Measurements from ENCODE around the gene KRT71. TPM values are rescaled to one million over a fixed set of nuclear protein-coding genes. Genes with fewer than 3 reads are reported as not detected.

The KRT71 gene
- polyA plus RNA-seq, 3 donors, result not detected

- DNase-seq, result no peak
- Histone ChIP-seq H4K20me1 (ENCODE audit: insufficient read depth, low read length) (no peaks in the 10 kb centered on the region), H3K4me1 (ENCODE audit: control insufficient read depth in 1 of 2, insufficient read depth in 2 of 2, low read length in 2 of 2) (no peaks in the 10 kb centered on the region), H3K9me3 (replicated peaks in 1 of 2; ENCODE audit: control insufficient read depth in 1 of 2, insufficient read depth in 1 of 2, low read length in 2 of 2) (no peaks in the 10 kb centered on the region), H3K9ac (ENCODE audit: insufficient read depth, low read length, poor library complexity, severe bottlenecking) (no peak overlapping the region), H2AFZ (ENCODE audit: insufficient read depth, low read depth, low read length, poor library complexity, severe bottlenecking) (no peak overlapping the region), H3K27me3 (ENCODE audit: control insufficient read depth in 2 of 2, insufficient read depth in 2 of 2, low read length in 2 of 2) (no peaks in the 10 kb centered on the region), H3K36me3 (replicated peaks in 1 of 2; ENCODE audit: control insufficient read depth in 1 of 2, insufficient read depth in 2 of 2, low read length in 2 of 2) (no peaks in the 10 kb centered on the region), H3K27ac (ENCODE audit: low read depth in 1 of 2, low read length in 2 of 2) (no peak overlapping the region), H3K4me3 (replicated peaks in 1 of 3; ENCODE audit: low read depth in 2 of 3, low read length in 3 of 3) (no peak overlapping the region), H3K4me2 (replicated peaks; ENCODE audit: extremely low read depth, low read length, poor library complexity, severe bottlenecking) (no peak overlapping the region), H3K79me2 (ENCODE audit: insufficient read depth, low read length) (no peaks in the 10 kb centered on the region)
- Mint-ChIP-seq H3K4me1 (no peaks in the 10 kb centered on the region), H3K4me3 (no peak overlapping the region), H3K9me3 (no peaks in the 10 kb centered on the region), H3K27ac (no peak overlapping the region), H3K36me3 (no peaks in the 10 kb centered on the region), H3K27me3 (ENCODE audit: low read depth in 3 of 3) (peaks cover 4 to 15% (median 8%) of the 10 kb centered on the region in 3 donors)
- intact Hi-C loops (cut with micrococcal nuclease), result no loop called here
- 75% methylated on average over 2 of the region's 3 CpGs for WGBS (ENCODE audit: insufficient coverage)
- no peak for TF ChIP-seq CTCF (IDR thresholded peaks at IDR 0.05)
These were observed 33.6 kb downstream of the KRT71 start for GRCh38 chr12:52519387-52519703.

GRCh38 chr12:52518574-52519386, 34.2 kb downstream of the KRT71 start:
- no peak for TF ChIP-seq CTCF (IDR thresholded peaks at IDR 0.05)
- DNase-seq, result no peak
- Histone ChIP-seq H3K9ac (ENCODE audit: insufficient read depth, low read length, poor library complexity, severe bottlenecking) (no peak overlapping the region), H4K20me1 (ENCODE audit: insufficient read depth, low read length) (no peaks in the 10 kb centered on the region), H3K9me3 (replicated peaks in 1 of 2; ENCODE audit: control insufficient read depth in 1 of 2, insufficient read depth in 1 of 2, low read length in 2 of 2) (no peaks in the 10 kb centered on the region), H3K79me2 (ENCODE audit: insufficient read depth, low read length) (no peaks in the 10 kb centered on the region), H3K27me3 (ENCODE audit: control insufficient read depth in 2 of 2, insufficient read depth in 2 of 2, low read length in 2 of 2) (no peaks in the 10 kb centered on the region), H3K4me2 (replicated peaks; ENCODE audit: extremely low read depth, low read length, poor library complexity, severe bottlenecking) (no peak overlapping the region), H3K4me3 (replicated peaks in 1 of 3; ENCODE audit: low read depth in 2 of 3, low read length in 3 of 3) (no peak overlapping the region), H3K36me3 (replicated peaks in 1 of 2; ENCODE audit: control insufficient read depth in 1 of 2, insufficient read depth in 2 of 2, low read length in 2 of 2) (no peaks in the 10 kb centered on the region), H3K27ac (ENCODE audit: low read depth in 1 of 2, low read length in 2 of 2) (no peak overlapping the region), H3K4me1 (ENCODE audit: control insufficient read depth in 1 of 2, insufficient read depth in 2 of 2, low read length in 2 of 2) (no peaks in the 10 kb centered on the region), H2AFZ (ENCODE audit: insufficient read depth, low read depth, low read length, poor library complexity, severe bottlenecking) (no peak overlapping the region)
- Mint-ChIP-seq H3K36me3 (no peaks in the 10 kb centered on the region), H3K27me3 (ENCODE audit: low read depth in 3 of 3) (peaks cover 4 to 15% (median 8%) of the 10 kb centered on the region in 3 donors), H3K27ac (no peak overlapping the region), H3K9me3 (no peaks in the 10 kb centered on the region), H3K4me1 (no peaks in the 10 kb centered on the region), H3K4me3 (no peak overlapping the region)
- intact Hi-C loops (cut with micrococcal nuclease), result no loop called here
- WGBS (ENCODE audit: insufficient coverage), result 98% methylated on average over 6 of the region's 8 CpGs
